ENCODE measurements around the gene TJP3.
"Not testable (repeated sequence)": the region's sequence is repeated elsewhere in the genome, so short reads cannot be mapped to it uniquely, and the experiment has no call there.

The TJP3 gene

GRCh38 chr19:3762501-3763459 is 54.6 kb downstream of the TJP3 start, which contains the start of gene MRPL54:
MRPL54 (plus strand) TSS chr19:3762682; CDS start chr19:3762701, 19 bp downstream.
- H3K9ac ChIP-seq (ENCODE audit: insufficient read length, low read depth), result peak within 1 kb of the TSS; percentile 99
- H3K27me3 ChIP-seq (ENCODE audit: insufficient read depth, insufficient read length), result no peaks in the 10 kb centered on the region
- H3K9me3 ChIP-seq (ENCODE audit: insufficient read depth, low read length), result no peaks in the 10 kb centered on the region
- TF ChIP-seq YY1 (IDR thresholded peaks at IDR 0.05; ENCODE audit: insufficient read depth, insufficient read length), result peak; percentile 57
- TF ChIP-seq ZNF274 (IDR thresholded peaks at IDR 0.05; ENCODE audit: low read depth, low read length), result no peak
- TF ChIP-seq SUZ12 (IDR thresholded peaks at IDR 0.05; ENCODE audit: extremely low read depth, insufficient read depth, insufficient read length), result no peak
- peaks cover 4% of the 10 kb centered on the region for H3K4me1 ChIP-seq (ENCODE audit: insufficient read depth, insufficient read length)
- H3K4me3 ChIP-seq (ENCODE audit: insufficient read length, low read depth), result peak within 1 kb of the TSS; percentile 96
- H3K36me3 ChIP-seq (ENCODE audit: insufficient read depth, insufficient read length, low read length), result peaks cover 42% of the 10 kb centered on the region
- peak; percentile 98 for DNase-seq (ENCODE audit: low read depth, low spot score)

GRCh38 chr19:3765121-3765520 is 56.9 kb downstream of the TJP3 start:
- Histone ChIP-seq H3K9ac (ENCODE audit: insufficient read length, low read depth) (peak overlapping the region; percentile 8), H3K4me3 (ENCODE audit: insufficient read length, low read depth) (no peak overlapping the region), H3K27me3 (ENCODE audit: insufficient read depth, insufficient read length) (no peaks in the 10 kb centered on the region), H3K9me3 (ENCODE audit: insufficient read depth, low read length) (no peaks in the 10 kb centered on the region), H3K4me1 (ENCODE audit: insufficient read depth, insufficient read length) (peaks cover 14% of the 10 kb centered on the region), H3K36me3 (ENCODE audit: insufficient read depth, insufficient read length, low read length) (peaks cover 36% of the 10 kb centered on the region)
- TF ChIP-seq YY1 (IDR thresholded peaks at IDR 0.05; ENCODE audit: insufficient read depth, insufficient read length) (no peak), SUZ12 (IDR thresholded peaks at IDR 0.05; ENCODE audit: extremely low read depth, insufficient read depth, insufficient read length) (no peak), ZNF274 (IDR thresholded peaks at IDR 0.05; ENCODE audit: low read depth, low read length) (no peak)
- no peak for DNase-seq (ENCODE audit: low read depth, low spot score)

GRCh38 chr19:3765757-3766156 is 57.6 kb downstream of the TJP3 start:
- H3K36me3 ChIP-seq (ENCODE audit: insufficient read depth, insufficient read length, low read length), result peaks cover 35% of the 10 kb centered on the region
- H3K9ac ChIP-seq (ENCODE audit: insufficient read length, low read depth); H3K27me3 ChIP-seq (ENCODE audit: insufficient read depth, insufficient read length); H3K9me3 ChIP-seq (ENCODE audit: insufficient read depth, low read length); DNase-seq (ENCODE audit: low read depth, low spot score); H3K4me3 ChIP-seq (ENCODE audit: insufficient read length, low read depth): not testable (repeated sequence)
- peaks cover 14% of the 10 kb centered on the region for H3K4me1 ChIP-seq (ENCODE audit: insufficient read depth, insufficient read length)

GRCh38 chr19:3766520-3766919 is 58.3 kb downstream of the TJP3 start:
- DNase-seq (ENCODE audit: low read depth, low spot score), result no peak
- H3K27me3 ChIP-seq (ENCODE audit: insufficient read depth, insufficient read length), result no peaks in the 10 kb centered on the region
- H3K9ac ChIP-seq (ENCODE audit: insufficient read length, low read depth), result no peak overlapping the region
- H3K4me1 ChIP-seq (ENCODE audit: insufficient read depth, insufficient read length), result peaks cover 18% of the 10 kb centered on the region
- H3K36me3 ChIP-seq (ENCODE audit: insufficient read depth, insufficient read length, low read length), result peaks cover 35% of the 10 kb centered on the region
- no peak overlapping the region for H3K4me3 ChIP-seq (ENCODE audit: insufficient read length, low read depth)
- no peaks in the 10 kb centered on the region for H3K9me3 ChIP-seq (ENCODE audit: insufficient read depth, low read length)
- TF ChIP-seq YY1 (IDR thresholded peaks at IDR 0.05; ENCODE audit: insufficient read depth, insufficient read length) (no peak), ZNF274 (IDR thresholded peaks at IDR 0.05; ENCODE audit: low read depth, low read length) (no peak), SUZ12 (IDR thresholded peaks at IDR 0.05; ENCODE audit: extremely low read depth, insufficient read depth, insufficient read length) (no peak)

GRCh38 chr19:3767050-3767449 is 58.9 kb downstream of the TJP3 start:
- no peak for DNase-seq (ENCODE audit: low read depth, low spot score)
- Histone ChIP-seq H3K27me3 (ENCODE audit: insufficient read depth, insufficient read length) (no peaks in the 10 kb centered on the region), H3K4me1 (ENCODE audit: insufficient read depth, insufficient read length) (peaks cover 24% of the 10 kb centered on the region), H3K4me3 (ENCODE audit: insufficient read length, low read depth) (no peak overlapping the region), H3K9me3 (ENCODE audit: insufficient read depth, low read length) (no peaks in the 10 kb centered on the region), H3K9ac (ENCODE audit: insufficient read length, low read depth) (no peak overlapping the region), H3K36me3 (ENCODE audit: insufficient read depth, insufficient read length, low read length) (peaks cover 35% of the 10 kb centered on the region)
- TF ChIP-seq ZNF274 (IDR thresholded peaks at IDR 0.05; ENCODE audit: low read depth, low read length) (no peak), YY1 (IDR thresholded peaks at IDR 0.05; ENCODE audit: insufficient read depth, insufficient read length) (no peak), SUZ12 (IDR thresholded peaks at IDR 0.05; ENCODE audit: extremely low read depth, insufficient read depth, insufficient read length) (no peak)

- no peak overlapping the region for H3K9ac ChIP-seq (ENCODE audit: insufficient read length, low read depth)
- H3K27me3 ChIP-seq (ENCODE audit: insufficient read depth, insufficient read length), result no peaks in the 10 kb centered on the region
- TF ChIP-seq YY1 (IDR thresholded peaks at IDR 0.05; ENCODE audit: insufficient read depth, insufficient read length) (no peak), ZNF274 (IDR thresholded peaks at IDR 0.05; ENCODE audit: low read depth, low read length) (no peak), SUZ12 (IDR thresholded peaks at IDR 0.05; ENCODE audit: extremely low read depth, insufficient read depth, insufficient read length) (no peak)
- no peak for DNase-seq (ENCODE audit: low read depth, low spot score)
- peaks cover 27% of the 10 kb centered on the region for H3K4me1 ChIP-seq (ENCODE audit: insufficient read depth, insufficient read length)
- H3K9me3 ChIP-seq (ENCODE audit: insufficient read depth, low read length), result no peaks in the 10 kb centered on the region
- no peak overlapping the region for H3K4me3 ChIP-seq (ENCODE audit: insufficient read length, low read depth)
- H3K36me3 ChIP-seq (ENCODE audit: insufficient read depth, insufficient read length, low read length), result peaks cover 35% of the 10 kb centered on the region
Observed at GRCh38 chr19:3768015-3768747, 60.0 kb downstream of the TJP3 start.

GRCh38 chr19:3768748-3769099 is 60.5 kb downstream of the TJP3 start:
- Histone ChIP-seq H3K4me1 (ENCODE audit: insufficient read depth, insufficient read length) (peaks cover 27% of the 10 kb centered on the region), H3K27me3 (ENCODE audit: insufficient read depth, insufficient read length) (no peaks in the 10 kb centered on the region), H3K9ac (ENCODE audit: insufficient read length, low read depth) (no peak overlapping the region), H3K9me3 (ENCODE audit: insufficient read depth, low read length) (no peaks in the 10 kb centered on the region), H3K36me3 (ENCODE audit: insufficient read depth, insufficient read length, low read length) (peaks cover 35% of the 10 kb centered on the region), H3K4me3 (ENCODE audit: insufficient read length, low read depth) (no peak overlapping the region)
- DNase-seq (ENCODE audit: low read depth, low spot score), result no peak
- TF ChIP-seq ZNF274 (IDR thresholded peaks at IDR 0.05; ENCODE audit: low read depth, low read length) (no peak), YY1 (IDR thresholded peaks at IDR 0.05; ENCODE audit: insufficient read depth, insufficient read length) (no peak)
